HG02852 (cell line): ENCODE results near the gene DLG2.

Experiments
- ATAC-seq: cut with Tn5 transposase; IDR thresholded peaks from one replicate; pipeline ENCODE4 v1.9.1; 2021; ENCODE audit warnings: mild to moderate bottlenecking, moderate library complexity; ENCODE audit not compliant: unreplicated experiment

The DLG2 gene

GRCh38 chr11:84541731-84542340 lies 1085.3 kb downstream of the DLG2 start:
- ATAC-seq, result no peak

GRCh38 chr11:84536456-84536855 lies 1090.7 kb downstream of the DLG2 start:
- ATAC-seq, result no peak

- no peak for ATAC-seq
Observed at GRCh38 chr11:84532364-84532763, 1094.8 kb downstream of the DLG2 start.

- no peak for ATAC-seq
Observed at GRCh38 chr11:84526250-84526649, 1100.9 kb downstream of the DLG2 start.

GRCh38 chr11:84524422-84525051 lies 1102.6 kb downstream of the DLG2 start:
- no peak for ATAC-seq

- ATAC-seq, result no peak
Observed at GRCh38 chr11:84522331-84522730, 1104.8 kb downstream of the DLG2 start.

GRCh38 chr11:84518631-84519183 lies 1108.4 kb downstream of the DLG2 start:
- no peak for ATAC-seq

- no peak for ATAC-seq
Observed at GRCh38 chr11:84514436-84514835, 1112.7 kb downstream of the DLG2 start.

- ATAC-seq, result no peak
Observed at GRCh38 chr11:84503503-84503902, 1123.6 kb downstream of the DLG2 start.

GRCh38 chr11:84501750-84502149 lies 1125.4 kb downstream of the DLG2 start:
- ATAC-seq, result no peak

- no peak for ATAC-seq
Observed at GRCh38 chr11:84497981-84498411, 1129.1 kb downstream of the DLG2 start.

GRCh38 chr11:84497181-84497580 lies 1130.0 kb downstream of the DLG2 start:
- no peak for ATAC-seq

- ATAC-seq, result no peak
Observed at GRCh38 chr11:84496122-84496521, 1131.0 kb downstream of the DLG2 start.

GRCh38 chr11:84480131-84480530 lies 1147.0 kb downstream of the DLG2 start:
- ATAC-seq, result no peak

- no peak for ATAC-seq
Observed at GRCh38 chr11:84476581-84476980, 1150.6 kb downstream of the DLG2 start.

- no peak for ATAC-seq
Observed at GRCh38 chr11:84471501-84471900, 1155.6 kb downstream of the DLG2 start.

GRCh38 chr11:84468235-84468634 lies 1158.9 kb downstream of the DLG2 start:
- no peak for ATAC-seq

- ATAC-seq, result no peak
Observed at GRCh38 chr11:84465040-84465439, 1162.1 kb downstream of the DLG2 start.

GRCh38 chr11:84455691-84456090 lies 1171.5 kb downstream of the DLG2 start:
- ATAC-seq, result no peak

GRCh38 chr11:84452211-84452610 lies 1174.9 kb downstream of the DLG2 start:
- no peak for ATAC-seq

- no peak for ATAC-seq
Observed at GRCh38 chr11:84438565-84438964, 1188.6 kb downstream of the DLG2 start.
